Smooth muscle cell (in vitro differentiated cells): ENCODE data around the gene SPRR2B. TPM values are rescaled to one million over a fixed set of nuclear protein-coding genes. Genes with fewer than 3 reads are reported as not detected.
"Not testable (repeated sequence)": the region's sequence is repeated elsewhere in the genome, so short reads cannot be mapped to it uniquely, and the experiment has no call there.

Experiments used
- DNase-seq: peaks from one replicate; lab custom pipeline; 2025; ENCODE audit not compliant: unreplicated experiment; lab: John Stamatoyannopoulos, UW
- H2AFZ ChIP-seq: fragments of 200-600 bp; sonication (generic); 2 replicates; pipeline ENCODE4 v1.6.0; 2016; ENCODE audit warnings: antibody characterized with exemption, low read depth, mild to moderate bottlenecking
- H3F3A ChIP-seq: fragments of 200-600 bp; sonication (generic); 2 replicates; pipeline ENCODE4 v1.6.0; 2017; ENCODE audit warnings: antibody characterized with exemption, low read depth
- H3K27ac ChIP-seq: fragments of 200-600 bp; sonication (generic); 2 replicates; pipeline ENCODE4 v1.5.1; 2016; ENCODE audit warnings: low read depth, mild to moderate bottlenecking
- H3K27me3 ChIP-seq: fragments of 200-600 bp; sonication (generic); 2 replicates; pipeline ENCODE4 v1.6.1; 2016; ENCODE audit warnings: low read depth, mild to moderate bottlenecking
- H3K36me3 ChIP-seq: fragments of 200-600 bp; sonication (generic); 2 replicates; pipeline ENCODE4 v1.5.1; 2016; ENCODE audit warnings: low read depth
- H3K4me1 ChIP-seq: fragments of 200-600 bp; sonication (generic); 2 replicates; pipeline ENCODE4 v1.5.1; 2016; ENCODE audit warnings: low read depth
- H3K4me2 ChIP-seq: fragments of 200-600 bp; sonication (generic); 2 replicates; pipeline ENCODE4 v1.6.0; 2016; ENCODE audit warnings: mild to moderate bottlenecking
- H3K4me3 ChIP-seq: fragments of 200-600 bp; sonication (generic); 2 replicates; pipeline ENCODE4 v1.5.1; 2016; ENCODE audit warnings: mild to moderate bottlenecking
- H3K79me2 ChIP-seq: fragments of 200-600 bp; sonication (generic); 2 replicates; pipeline ENCODE4 v1.6.0; 2016; ENCODE audit warnings: low read depth, mild to moderate bottlenecking
- H3K9ac ChIP-seq: fragments of 200-600 bp; sonication (generic); 2 replicates; pipeline ENCODE4 v1.6.0; 2016; ENCODE audit warnings: low read depth
- H3K9me3 ChIP-seq: fragments of 200-600 bp; sonication (generic); replicated peaks from 2 replicates; pipeline ENCODE4 v1.5.1; 2016; ENCODE audit warnings: low read depth
- H4K20me1 ChIP-seq: fragments of 200-600 bp; sonication (generic); 2 replicates; pipeline ENCODE4 v1.6.0; 2016; ENCODE audit warnings: low read depth
- WGBS: methylation state at CpG from one replicate; pipeline ENCODE4 v1.1.7; 2016; ENCODE audit warnings: low lambda C conversion rate; 5-methylcytosine and 5-hydroxymethylcytosine counted together
- polyA plus RNA-seq: library from polyadenylated mRNA; unstranded; fragments of >200 nt; fragmentation: Nextera tagmentation; extraction: Ambion mirVana; gene quantifications from 2 replicates; pipeline ENCODE4 v1.2.1, GENCODE V29; 2016
- total RNA-seq: library from RNA; depleted of rRNA; stranded (reverse); fragments of >200 nt; gene quantifications from 2 replicates; pipeline ENCODE4 v1.2.3, GENCODE V29; 2014
- TF ChIP-seq, protein P1 (sequence below): fragments of 200-600 bp; sonication (generic); IDR thresholded peaks from 2 replicates; pipeline ENCODE4 v1.5.1; 2017; ENCODE audit warnings: borderline replicate concordance, mild to moderate bottlenecking, antibody characterized with exemption; ENCODE audit not compliant: insufficient read depth, poor library complexity, severe bottlenecking

Gene SPRR2B
- total and polyA plus RNA-seq, 2 experiments from 2014 or later, result 2.8 TPM; not detected in 1

DNA sequence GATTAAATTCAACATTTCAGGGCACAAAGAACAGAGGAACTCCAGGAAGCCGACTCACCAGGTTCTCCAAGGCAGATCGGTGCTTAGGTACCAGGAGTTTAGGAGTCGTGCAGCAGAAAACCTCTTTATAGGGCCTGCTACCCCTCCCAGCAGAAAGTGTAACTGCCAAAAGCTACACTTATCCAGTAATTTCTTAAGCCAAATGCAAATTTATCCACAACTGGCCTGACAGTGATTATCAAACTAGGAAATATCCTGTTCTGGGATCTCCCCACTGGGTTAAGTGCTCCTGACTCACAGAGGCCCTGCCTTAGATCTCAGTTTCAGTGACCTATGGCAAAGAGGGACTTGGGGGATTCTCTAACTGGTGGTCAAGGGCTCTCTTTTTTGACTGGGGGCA, 42.0 kb upstream of the SPRR2B start, which contains the start of gene SPRR2F:
TSS of gene SPRR2F (minus strand) at position 101 of the 400 bp plus-strand sequence. CDS start 783 bp downstream, outside the sequence.
- H3K9me3 ChIP-seq, result no peaks in the 10 kb centered on the region
- WGBS, result 79% methylated on average over 3 of the region's 3 CpGs
- no peaks in the 10 kb centered on the region for H3K27me3 ChIP-seq
- H3K36me3 ChIP-seq, result no peaks in the 10 kb centered on the region
- H4K20me1 ChIP-seq, result no peaks in the 10 kb centered on the region
- no peak within 1 kb of the TSS for H3K9ac ChIP-seq
- no peaks in the 10 kb centered on the region for H3K4me1 ChIP-seq
- no peak within 1 kb of the TSS for H3K27ac ChIP-seq
- no peak within 1 kb of the TSS for H3K4me2 ChIP-seq
- H3K79me2 ChIP-seq, result no peaks in the 10 kb centered on the region
- H2AFZ ChIP-seq, result no peak within 1 kb of the TSS
- H3K4me3 ChIP-seq, result no peak within 1 kb of the TSS
- H3F3A ChIP-seq, result no peaks in the 10 kb centered on the region
- TF ChIP-seq, protein P1, sequence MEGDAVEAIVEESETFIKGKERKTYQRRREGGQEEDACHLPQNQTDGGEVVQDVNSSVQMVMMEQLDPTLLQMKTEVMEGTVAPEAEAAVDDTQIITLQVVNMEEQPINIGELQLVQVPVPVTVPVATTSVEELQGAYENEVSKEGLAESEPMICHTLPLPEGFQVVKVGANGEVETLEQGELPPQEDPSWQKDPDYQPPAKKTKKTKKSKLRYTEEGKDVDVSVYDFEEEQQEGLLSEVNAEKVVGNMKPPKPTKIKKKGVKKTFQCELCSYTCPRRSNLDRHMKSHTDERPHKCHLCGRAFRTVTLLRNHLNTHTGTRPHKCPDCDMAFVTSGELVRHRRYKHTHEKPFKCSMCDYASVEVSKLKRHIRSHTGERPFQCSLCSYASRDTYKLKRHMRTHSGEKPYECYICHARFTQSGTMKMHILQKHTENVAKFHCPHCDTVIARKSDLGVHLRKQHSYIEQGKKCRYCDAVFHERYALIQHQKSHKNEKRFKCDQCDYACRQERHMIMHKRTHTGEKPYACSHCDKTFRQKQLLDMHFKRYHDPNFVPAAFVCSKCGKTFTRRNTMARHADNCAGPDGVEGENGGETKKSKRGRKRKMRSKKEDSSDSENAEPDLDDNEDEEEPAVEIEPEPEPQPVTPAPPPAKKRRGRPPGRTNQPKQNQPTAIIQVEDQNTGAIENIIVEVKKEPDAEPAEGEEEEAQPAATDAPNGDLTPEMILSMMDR, result no peak
- DNase-seq, result no peak

DNA sequence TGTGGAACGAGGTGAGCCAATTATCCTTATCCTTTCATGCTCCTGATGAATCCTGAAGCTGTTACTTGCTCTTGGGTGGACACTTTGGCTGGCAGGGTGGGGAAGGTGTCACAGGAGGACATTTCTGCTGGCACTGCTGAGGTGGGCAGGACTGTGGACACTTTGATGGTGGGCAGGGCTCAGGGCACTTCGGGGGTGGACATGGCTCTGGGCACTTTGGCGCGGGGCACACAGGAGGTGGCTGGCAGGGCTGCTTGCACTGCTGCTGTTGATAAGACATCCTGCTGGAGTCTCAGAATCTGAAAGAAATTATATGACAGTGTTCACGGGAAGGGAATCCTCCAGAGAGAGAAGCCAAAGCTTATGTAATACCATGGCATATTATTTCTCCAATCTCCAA, 41.0 kb upstream of the SPRR2B start:
- H3K36me3 ChIP-seq, H3K4me3 ChIP-seq, H3K27ac ChIP-seq, H3F3A ChIP-seq, H2AFZ ChIP-seq, DNase-seq, H3K4me1 ChIP-seq, H4K20me1 ChIP-seq, H3K27me3 ChIP-seq, H3K4me2 ChIP-seq, H3K9me3 ChIP-seq, H3K79me2 ChIP-seq, H3K9ac ChIP-seq: not testable (repeated sequence)
- WGBS, result 68% methylated on average over 5 of the region's 5 CpGs

DNA sequence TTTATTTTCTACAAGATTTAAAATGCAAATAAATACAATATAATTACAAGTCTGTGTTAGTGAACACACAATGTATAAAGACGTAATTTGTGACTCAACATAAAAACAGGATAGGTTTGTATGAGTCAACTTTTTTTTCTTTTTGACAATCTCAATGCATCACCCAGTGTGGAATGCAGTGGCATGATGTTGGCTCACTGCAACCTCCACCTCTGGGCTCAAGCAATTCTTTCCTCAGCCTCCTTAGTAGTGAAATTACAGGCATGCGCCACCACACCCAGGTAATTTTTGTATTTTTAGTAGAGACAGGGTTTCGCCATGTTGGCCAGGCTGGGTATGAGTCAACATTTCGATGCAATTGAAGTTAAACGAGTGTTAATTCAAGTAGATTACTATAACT, 28.8 kb upstream of the SPRR2B start:
- Histone ChIP-seq H3K9me3 (no peaks in the 10 kb centered on the region), H2AFZ (no peak overlapping the region), H3K79me2 (no peaks in the 10 kb centered on the region), H3K27ac (peak overlapping the region; percentile 12), H3K36me3 (no peaks in the 10 kb centered on the region), H4K20me1 (no peaks in the 10 kb centered on the region), H3K4me3 (no peak overlapping the region), H3K4me2 (no peak overlapping the region), H3K9ac (no peak overlapping the region), H3K4me1 (no peaks in the 10 kb centered on the region), H3K27me3 (no peaks in the 10 kb centered on the region), H3F3A (no peaks in the 10 kb centered on the region)
- WGBS, result 73% methylated on average over 5 of the region's 5 CpGs
- no peak for DNase-seq
- TF ChIP-seq, protein P1, result no peak

DNA sequence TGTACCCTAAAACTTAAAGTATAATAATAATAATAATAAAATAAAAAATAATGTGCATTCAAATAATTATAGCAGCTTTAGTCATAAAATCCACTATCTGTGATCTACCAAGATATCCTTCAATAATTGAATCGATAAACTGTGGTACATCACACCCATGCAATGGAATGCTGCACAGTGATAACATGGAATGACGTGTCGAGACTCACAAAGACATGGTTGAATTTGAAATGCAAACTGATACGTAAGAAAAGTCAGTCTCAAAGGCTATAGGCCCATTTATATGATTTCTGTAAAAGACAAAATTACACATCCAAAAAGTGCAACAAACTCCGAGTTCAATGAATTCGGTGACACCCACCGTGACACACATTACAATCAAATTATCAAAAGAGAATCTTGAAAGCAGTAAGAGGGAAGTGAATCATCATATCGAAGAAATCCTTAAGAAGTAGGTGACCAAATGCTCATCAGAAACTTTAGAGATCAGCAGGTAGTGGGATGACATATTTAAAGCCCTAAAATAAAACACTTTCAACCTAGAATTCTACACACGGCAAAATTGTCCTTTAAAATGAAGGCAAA, 28.1 kb upstream of the SPRR2B start:
- H3K27ac ChIP-seq, result peak overlapping the region; percentile 12

More for the DNA sequence above, 28.1 kb upstream of the SPRR2B start:
- Histone ChIP-seq H3K4me2 (no peak overlapping the region), H3K9me3 (no peaks in the 10 kb centered on the region), H3K27me3 (no peaks in the 10 kb centered on the region), H3K9ac (no peak overlapping the region), H3F3A (no peaks in the 10 kb centered on the region), H2AFZ (no peak overlapping the region), H3K36me3 (no peaks in the 10 kb centered on the region), H3K4me3 (no peak overlapping the region), H3K79me2 (no peaks in the 10 kb centered on the region), H4K20me1 (no peaks in the 10 kb centered on the region), H3K4me1 (no peaks in the 10 kb centered on the region)
- TF ChIP-seq, protein P1, result no peak
- 80% methylated on average over 9 of the region's 9 CpGs for WGBS
- DNase-seq, result no peak
